Keratinocyte (primary cell): Measurements from ENCODE around the gene PRKCZ. TPM values are rescaled to one million over a fixed set of nuclear protein-coding genes. Genes with fewer than 3 reads are reported as not detected.

Experiments
- DNase-seq: peaks from one replicate; pipeline ENCODE4 v3.0.0-alpha.2; 2011; ENCODE audit warnings: low read depth, missing footprints, low spot score
- FAIRE-seq: peaks from 2 replicates; lab custom pipeline; 2011; peaks lifted over from hg19 to GRCh38; lab: Jason Lieb, UNC
- H2AFZ ChIP-seq: 2 replicates; pipeline ENCODE4 v1.6.0; 2012; ENCODE audit warnings: low read length, control low read depth, inconsistent platforms; ENCODE audit not compliant: control insufficient read depth
- H3K27ac ChIP-seq: 2 replicates; pipeline ENCODE4 v1.5.1; 2011; ENCODE audit warnings: low read length; ENCODE audit not compliant: control insufficient read depth, insufficient read depth
- H3K27me3 ChIP-seq: 3 replicates; pipeline ENCODE4 v1.6.0; 2011; ENCODE audit warnings: low read length; ENCODE audit not compliant: control insufficient read depth, insufficient read depth; ENCODE audit errors: extremely low read depth
- H3K36me3 ChIP-seq, 2 experiments: 2 replicates in 1 of 2; 3 replicates in 1 of 2; pipeline ENCODE4 v1.5.1; 2011; ENCODE audit warnings: low read length in 2 of 2, mild to moderate bottlenecking in 1 of 2; ENCODE audit not compliant: control insufficient read depth in 2 of 2, insufficient read depth in 2 of 2; ENCODE audit errors: extremely low read depth in 1 of 2
- H3K4me1 ChIP-seq: 3 replicates; pipeline ENCODE4 v1.5.1; 2011; ENCODE audit warnings: low read length; ENCODE audit not compliant: control insufficient read depth, insufficient read depth; ENCODE audit errors: extremely low read depth
- H3K4me2 ChIP-seq: 3 replicates; pipeline ENCODE4 v1.6.0; 2011; ENCODE audit warnings: low read depth, low read length; ENCODE audit not compliant: control insufficient read depth, insufficient read depth; ENCODE audit errors: extremely low read depth
- H3K4me3 ChIP-seq, 3 experiments: fragments of 200-600 bp in 1 of 3; sonication (generic) in 1 of 3; 2 replicates in 2 of 3; 3 replicates in 1 of 3; pipeline ENCODE4 v1.5.1; 2011 to 2016; ENCODE audit warnings: low read length in 3 of 3, mild to moderate bottlenecking in 3 of 3, control low read depth in 2 of 3, inconsistent platforms in 1 of 3, low read depth in 1 of 3, mixed read lengths in 1 of 3, mixed run types in 1 of 3, moderate library complexity in 1 of 3; ENCODE audit not compliant: control insufficient read depth in 2 of 3, insufficient read depth in 2 of 3; ENCODE audit errors: extremely low read depth in 1 of 3
- H3K79me2 ChIP-seq: 2 replicates; pipeline ENCODE4 v1.6.0; 2012; ENCODE audit warnings: low read length; ENCODE audit not compliant: control insufficient read depth, insufficient read depth
- H3K9ac ChIP-seq: 3 replicates; pipeline ENCODE4 v1.6.0; 2011; ENCODE audit warnings: low read length; ENCODE audit not compliant: control insufficient read depth, insufficient read depth; ENCODE audit errors: extremely low read depth
- H3K9me1 ChIP-seq: 3 replicates; pipeline ENCODE4 v1.6.0; 2011; ENCODE audit warnings: low read length; ENCODE audit not compliant: control insufficient read depth, insufficient read depth; ENCODE audit errors: extremely low read depth
- H3K9me3 ChIP-seq: 2 replicates; pipeline ENCODE4 v1.5.1; 2012; ENCODE audit warnings: low read depth, low read length; ENCODE audit not compliant: control insufficient read depth
- H4K20me1 ChIP-seq: 3 replicates; pipeline ENCODE4 v1.6.0; 2011; ENCODE audit warnings: low read length; ENCODE audit not compliant: control insufficient read depth, insufficient read depth; ENCODE audit errors: extremely low read depth
- EZH2 ChIP-seq: IDR thresholded peaks from one replicate; pipeline ENCODE4 v1.6.1; 2012; ENCODE audit warnings: inconsistent platforms, mild to moderate bottlenecking, low read length, moderate library complexity
- dilution Hi-C: fragments of 300-500 bp; cut with MboI; formaldehyde crosslinking; loops from one replicate; pipeline ENCODE4 v1.7.0; 2020; ENCODE audit warnings: low sequenced_read_pairs; ENCODE audit not compliant: extremely low pct_ligation_motif_present
- polyA plus RNA-seq, 5 experiments: library from polyadenylated mRNA; depleted of rRNA in 3 of 5; stranded (reverse) in 3 of 5; stranded (forward) in 1 of 5; unstranded in 1 of 5; fragments of >200 nt; gene quantifications; 1 replicate in 1 of 5; 2 replicates in 3 of 5; 3 replicates in 1 of 5; pipeline versions ENCODE4 v1.2.1 to v1.2.3, GENCODE V29; 2011 to 2012; ENCODE audit warnings: missing spikeins in 2 of 5, low read depth in 1 of 5, low replicate concordance in 1 of 5
- TF ChIP-seq, protein P1 (sequence below), 3 experiments: IDR thresholded peaks in 1 of 3; conservative IDR thresholded peaks in 1 of 3; optimal IDR thresholded peaks in 1 of 3; 2 replicates in 2 of 3; 3 replicates in 1 of 3; pipeline versions ENCODE3 to v1.5.1; 2011; ENCODE audit warnings: low read length in 3 of 3, mild to moderate bottlenecking in 3 of 3, moderate library complexity in 2 of 3, control low read depth in 1 of 3, inconsistent platforms in 1 of 3; ENCODE audit not compliant: insufficient read depth in 2 of 3; ENCODE audit errors: extremely low read depth in 1 of 3

The PRKCZ gene
- polyA plus RNA-seq, 1 donor (not counting 4 experiments of a cell fraction or from before 2014, with no cell fraction given) = 36.3 TPM

DNA sequence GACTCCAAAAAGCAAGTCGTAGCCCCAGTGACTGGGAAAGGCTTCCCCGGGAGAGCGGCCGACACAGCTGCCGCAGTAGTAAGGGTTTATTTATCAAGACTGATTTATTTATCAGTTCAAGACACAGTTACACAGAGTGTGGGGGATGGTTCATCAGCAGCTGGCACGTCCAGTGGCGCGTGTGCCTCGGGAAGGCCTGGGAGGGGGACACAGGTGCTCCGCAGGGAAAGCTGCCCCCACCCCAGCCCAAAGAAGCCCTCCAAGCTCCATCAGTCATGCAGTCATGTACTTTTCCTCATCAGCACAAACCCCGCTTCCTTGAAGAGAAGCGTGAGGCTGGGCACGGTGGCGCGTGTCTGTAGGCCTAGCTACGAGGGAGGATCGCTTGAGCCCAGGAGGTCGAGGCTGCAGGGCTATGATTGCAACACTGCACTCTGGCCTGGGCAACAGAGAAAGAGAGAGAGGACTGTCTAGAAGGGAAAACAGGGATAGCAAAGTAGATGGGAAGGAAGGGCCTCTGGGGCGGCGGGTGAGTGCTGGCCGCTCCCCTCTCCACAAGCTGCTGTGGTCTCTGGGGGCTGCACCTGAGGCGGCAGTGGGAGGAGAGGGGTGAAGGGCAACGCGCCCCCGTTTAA is 53.2 kb downstream of the PRKCZ start:
- H4K20me1 ChIP-seq = peaks cover 3% of the 10 kb centered on the region
- H3K4me3 ChIP-seq = no peak overlapping the region
- no peaks in the 10 kb centered on the region for H3K79me2 ChIP-seq
- no peak overlapping the region for H3K9ac ChIP-seq
- no peaks in the 10 kb centered on the region for H3K9me1 ChIP-seq
- peaks cover 16 to 17% of the 10 kb centered on the region in 2 experiments for H3K36me3 ChIP-seq
- H2AFZ ChIP-seq = no peak overlapping the region
- no peaks in the 10 kb centered on the region for H3K4me1 ChIP-seq
- no peak overlapping the region for H3K4me2 ChIP-seq
- no peaks in the 10 kb centered on the region for H3K27me3 ChIP-seq
- dilution Hi-C loops = no loop called here
- no peaks in the 10 kb centered on the region for H3K9me3 ChIP-seq
- H3K27ac ChIP-seq = no peak overlapping the region
- DNase-seq (no peak), FAIRE-seq (no peak)
- TF ChIP-seq, protein P1, sequence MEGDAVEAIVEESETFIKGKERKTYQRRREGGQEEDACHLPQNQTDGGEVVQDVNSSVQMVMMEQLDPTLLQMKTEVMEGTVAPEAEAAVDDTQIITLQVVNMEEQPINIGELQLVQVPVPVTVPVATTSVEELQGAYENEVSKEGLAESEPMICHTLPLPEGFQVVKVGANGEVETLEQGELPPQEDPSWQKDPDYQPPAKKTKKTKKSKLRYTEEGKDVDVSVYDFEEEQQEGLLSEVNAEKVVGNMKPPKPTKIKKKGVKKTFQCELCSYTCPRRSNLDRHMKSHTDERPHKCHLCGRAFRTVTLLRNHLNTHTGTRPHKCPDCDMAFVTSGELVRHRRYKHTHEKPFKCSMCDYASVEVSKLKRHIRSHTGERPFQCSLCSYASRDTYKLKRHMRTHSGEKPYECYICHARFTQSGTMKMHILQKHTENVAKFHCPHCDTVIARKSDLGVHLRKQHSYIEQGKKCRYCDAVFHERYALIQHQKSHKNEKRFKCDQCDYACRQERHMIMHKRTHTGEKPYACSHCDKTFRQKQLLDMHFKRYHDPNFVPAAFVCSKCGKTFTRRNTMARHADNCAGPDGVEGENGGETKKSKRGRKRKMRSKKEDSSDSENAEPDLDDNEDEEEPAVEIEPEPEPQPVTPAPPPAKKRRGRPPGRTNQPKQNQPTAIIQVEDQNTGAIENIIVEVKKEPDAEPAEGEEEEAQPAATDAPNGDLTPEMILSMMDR (optimal IDR thresholded peaks at IDR 0.05 in 1 of 3, IDR thresholded peaks at IDR 0.05 in 1 of 3, conservative IDR thresholded peaks at IDR 0.05 in 1 of 3; ENCODE audit: extremely low read depth in 1 of 3, insufficient read depth in 2 of 3, low read length in 3 of 3) = no peak
- TF ChIP-seq EZH2 = no peak

DNA sequence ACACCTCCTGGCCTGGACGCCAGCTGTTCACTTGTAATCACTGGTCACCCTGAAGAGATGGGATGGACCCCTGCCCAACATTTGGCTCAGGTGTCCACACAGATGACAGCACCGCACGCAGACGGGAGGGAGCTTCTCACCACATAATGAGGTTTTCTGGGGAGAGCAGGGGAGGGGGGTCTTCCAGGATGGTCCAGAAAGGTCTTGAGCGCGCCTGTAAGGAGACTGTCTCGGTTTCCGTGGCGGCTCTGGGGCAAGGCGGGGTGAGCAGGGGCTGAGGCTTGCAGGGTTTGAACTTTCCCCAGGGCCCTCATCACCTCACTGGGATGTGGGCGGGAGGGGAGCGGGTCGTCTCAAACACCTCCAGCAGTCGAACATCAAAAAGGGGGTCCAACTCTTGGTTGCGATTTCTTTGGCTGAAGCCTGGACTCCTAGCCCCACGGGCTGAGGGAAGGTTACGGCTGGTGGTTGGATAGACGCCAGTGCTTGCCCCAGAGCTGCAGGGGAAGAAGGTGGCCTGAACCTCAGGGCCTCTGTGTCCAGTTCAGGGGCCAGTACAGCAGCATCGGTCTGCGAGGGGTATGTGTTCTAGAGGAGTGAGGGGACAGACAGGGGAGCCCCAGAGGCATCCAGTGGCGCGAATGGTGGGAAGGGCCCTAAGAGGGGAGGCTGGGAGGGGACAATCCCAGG is 53.8 kb downstream of the PRKCZ start:
- dilution Hi-C loops = no loop called here
- Histone ChIP-seq H4K20me1 (peaks cover 3% of the 10 kb centered on the region), H3K9me1 (no peaks in the 10 kb centered on the region), H3K4me1 (no peaks in the 10 kb centered on the region), H3K9me3 (no peaks in the 10 kb centered on the region), H2AFZ (no peak overlapping the region), H3K27ac (no peak overlapping the region), H3K79me2 (no peaks in the 10 kb centered on the region), H3K4me2 (no peak overlapping the region), H3K9ac (no peak overlapping the region), H3K36me3 (peaks cover 16 to 17% of the 10 kb centered on the region in 2 experiments), H3K4me3 (no peak overlapping the region), H3K27me3 (no peaks in the 10 kb centered on the region)
- DNase-seq (no peak), FAIRE-seq (no peak)
- TF ChIP-seq, protein P1 (optimal IDR thresholded peaks at IDR 0.05 in 1 of 3, IDR thresholded peaks at IDR 0.05 in 1 of 3, conservative IDR thresholded peaks at IDR 0.05 in 1 of 3; ENCODE audit: extremely low read depth in 1 of 3, insufficient read depth in 2 of 3, low read length in 3 of 3) = no peak
- TF ChIP-seq EZH2 = no peak
